HG02884 (cell line): ENCODE data around the gene WDR7.
"Not testable (repeated sequence)": the region's sequence is repeated elsewhere in the genome, so short reads cannot be mapped to it uniquely, and the experiment has no call there.

Source experiments
- ATAC-seq: cut with Tn5 transposase; IDR thresholded peaks from one replicate; pipeline ENCODE4 v1.9.1; 2021; ENCODE audit warnings: mild to moderate bottlenecking, moderate library complexity; ENCODE audit not compliant: unreplicated experiment

The WDR7 gene

DNA sequence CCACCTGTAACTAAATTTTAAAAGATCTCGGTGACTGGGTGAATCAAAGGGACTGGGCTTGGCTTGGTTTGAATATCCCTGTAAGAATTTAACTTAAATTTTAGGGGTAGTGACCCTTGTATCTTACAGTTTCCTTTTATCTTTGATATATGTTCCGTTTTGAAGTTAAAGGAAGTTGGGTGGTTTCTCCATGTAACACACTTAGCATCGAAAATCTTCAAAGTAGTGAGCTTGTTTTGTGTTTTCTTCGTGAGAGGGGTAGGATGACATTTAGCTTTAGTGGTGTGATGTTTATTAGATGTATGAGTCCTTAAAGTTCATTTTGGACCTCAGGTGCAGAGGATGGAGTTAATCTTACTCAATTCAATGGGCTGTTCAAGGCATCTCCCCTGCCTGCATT lies 1.6 kb downstream of the WDR7 start:
- ATAC-seq = no peak

GRCh38 chr18:56654280-56654679 lies 3.1 kb downstream of the WDR7 start:
- not testable (repeated sequence) for ATAC-seq

DNA sequence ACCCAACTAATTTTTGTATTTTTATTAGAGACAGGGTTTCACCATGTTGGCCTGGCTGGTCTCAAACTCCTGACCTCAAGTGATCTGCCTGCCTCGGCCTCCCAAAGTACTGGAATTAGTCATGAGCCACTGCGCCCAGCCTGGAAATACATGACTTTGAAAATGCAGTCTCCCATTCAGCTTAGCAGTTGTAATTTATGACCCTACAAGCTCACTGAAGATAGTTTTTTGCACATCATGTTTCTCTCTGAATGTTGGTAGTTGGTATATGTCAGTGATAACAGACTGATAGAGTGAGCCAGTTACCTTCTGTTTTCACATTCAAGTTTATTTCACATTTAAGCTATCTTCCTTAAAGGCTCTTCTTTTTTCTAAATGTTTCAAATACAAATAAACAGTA lies 7.1 kb downstream of the WDR7 start:
- no peak for ATAC-seq

- ATAC-seq = no peak
Observed at GRCh38 chr18:56659111-56659510, 8.0 kb downstream of the WDR7 start.

DNA sequence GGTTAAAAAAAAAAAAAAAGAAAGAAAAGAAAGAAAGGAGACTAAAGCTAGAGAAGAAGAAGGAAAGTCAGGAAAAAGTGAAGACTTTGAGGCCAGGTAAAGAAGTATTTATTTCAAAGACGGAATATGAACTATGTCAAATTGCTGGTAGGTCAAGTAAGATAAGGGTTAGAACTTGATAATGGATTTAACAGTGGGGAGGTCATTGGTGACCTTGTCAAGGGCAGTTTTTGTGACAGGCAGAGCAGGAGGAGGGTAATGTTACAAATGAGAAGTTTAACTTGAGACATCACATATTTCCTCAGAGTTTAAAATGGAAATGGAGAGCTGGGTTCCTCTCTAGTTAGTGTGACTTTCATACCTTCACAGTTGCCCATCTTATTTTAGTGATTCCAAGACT lies 9.5 kb downstream of the WDR7 start:
- ATAC-seq = no peak

- no peak for ATAC-seq
Observed at GRCh38 chr18:56661360-56662062, 10.4 kb downstream of the WDR7 start.

DNA sequence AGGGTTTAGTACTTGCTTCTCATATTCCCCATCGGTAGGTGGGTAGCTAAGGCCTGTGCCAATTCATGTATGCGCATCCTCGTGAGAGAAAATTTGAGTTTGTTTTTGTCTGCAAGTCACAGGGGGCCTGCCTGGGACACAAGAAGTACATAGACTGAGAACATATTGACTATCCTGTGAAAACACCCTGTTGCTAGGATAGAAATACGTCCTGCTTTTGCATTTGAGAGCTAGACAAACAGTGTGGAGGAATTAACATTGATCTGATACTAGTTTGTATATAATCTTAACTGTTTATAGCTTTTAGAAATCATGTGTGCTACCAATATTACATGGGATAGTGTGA lies 10.9 kb downstream of the WDR7 start:
- no peak for ATAC-seq

GRCh38 chr18:56662502-56662901 lies 11.3 kb downstream of the WDR7 start:
- no peak for ATAC-seq

GRCh38 chr18:56662902-56663301 lies 11.7 kb downstream of the WDR7 start:
- ATAC-seq = no peak

GRCh38 chr18:56672391-56672790 lies 21.2 kb downstream of the WDR7 start:
- no peak for ATAC-seq

DNA sequence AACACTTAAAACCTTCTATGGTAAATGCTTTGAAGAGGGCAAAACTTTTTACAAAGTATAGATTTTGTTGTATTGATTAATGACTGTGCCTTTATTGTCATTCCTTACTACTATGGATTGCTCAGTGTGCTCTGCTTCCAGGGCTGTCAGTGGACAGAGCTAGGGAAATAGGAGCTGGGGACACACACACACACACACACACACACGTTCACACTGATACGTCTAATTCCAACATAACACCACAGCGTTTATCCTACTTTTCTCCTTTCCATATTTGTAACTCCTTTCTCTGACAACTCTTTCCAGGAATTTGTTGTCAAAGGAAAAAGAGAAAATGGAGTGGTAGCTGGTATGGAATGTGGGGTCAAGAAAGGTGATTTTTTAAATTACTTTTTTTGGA lies 21.8 kb downstream of the WDR7 start:
- ATAC-seq = no peak

DNA sequence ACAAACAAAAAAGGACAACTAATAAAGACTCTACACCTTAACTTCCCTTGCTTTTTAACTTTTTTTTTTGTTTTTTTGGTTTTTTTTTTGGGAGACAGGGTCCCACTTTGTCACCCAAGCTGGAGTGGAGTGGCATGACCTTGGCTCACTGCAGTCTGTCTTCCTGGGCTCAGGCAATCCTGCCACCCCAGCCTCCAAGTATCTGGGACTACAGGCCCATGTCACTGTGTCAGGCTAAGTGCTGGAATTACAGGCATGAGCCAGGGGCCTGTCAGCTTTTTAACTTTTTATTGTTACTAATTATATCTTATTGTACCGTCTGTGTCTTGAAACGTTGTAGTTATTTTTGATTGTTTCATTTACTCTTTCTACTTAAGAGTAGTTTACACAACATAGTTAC lies 25.5 kb downstream of the WDR7 start:
- ATAC-seq = no peak

DNA sequence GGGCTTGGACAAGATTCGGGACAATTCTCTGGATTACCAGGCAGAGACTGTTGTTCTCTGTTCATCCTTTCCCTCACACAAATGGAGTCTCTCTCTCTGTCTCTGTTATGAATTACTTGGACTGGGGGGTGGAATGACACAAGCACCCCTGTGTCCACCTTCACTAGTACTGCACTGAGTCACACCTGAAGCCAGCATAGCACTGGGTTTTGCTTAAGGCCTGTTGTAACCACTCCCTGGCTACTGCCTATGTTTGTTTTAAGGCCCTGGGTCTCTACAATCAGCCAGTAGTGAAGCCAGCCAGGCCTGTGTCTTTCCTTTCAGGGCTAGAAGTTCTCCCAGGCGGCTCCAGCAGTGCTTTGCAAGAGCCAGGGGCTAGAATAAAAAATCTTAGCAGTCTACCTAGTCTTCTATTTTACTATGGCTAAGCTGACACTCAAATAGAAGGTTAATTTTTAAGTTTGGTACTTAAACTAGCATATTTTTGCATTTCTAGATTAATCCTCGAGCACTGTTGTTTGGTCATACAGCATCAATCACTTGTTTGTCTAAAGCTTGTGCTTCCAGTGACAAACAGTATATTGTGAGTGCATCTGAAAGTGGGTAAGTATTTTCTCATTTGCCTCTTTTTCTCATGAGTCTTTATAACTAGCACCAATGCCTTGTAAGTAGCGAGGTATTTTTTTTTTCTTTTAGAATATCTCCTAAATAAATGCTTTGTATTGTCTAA lies 27.8 kb downstream of the WDR7 start:
- no peak for ATAC-seq

DNA sequence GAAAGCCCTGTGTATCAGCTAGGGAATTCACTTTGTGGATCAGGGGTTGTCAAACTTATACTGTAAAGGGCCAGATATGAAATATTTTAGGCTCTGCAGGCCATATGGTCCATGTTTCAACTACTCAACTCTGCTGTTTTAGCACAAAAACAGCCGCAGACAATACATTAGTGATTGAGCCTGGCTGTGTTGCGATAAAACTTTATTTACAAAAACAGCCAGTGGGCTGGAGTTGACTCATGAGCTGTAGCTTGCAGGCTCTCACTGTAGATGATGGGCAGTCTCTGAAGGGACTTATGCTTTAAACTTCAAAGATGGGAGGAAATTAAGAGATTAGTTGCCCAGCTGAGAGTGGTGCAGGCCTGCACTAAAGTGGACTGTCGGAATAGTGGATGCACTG lies 33.1 kb downstream of the WDR7 start:
- no peak for ATAC-seq

DNA sequence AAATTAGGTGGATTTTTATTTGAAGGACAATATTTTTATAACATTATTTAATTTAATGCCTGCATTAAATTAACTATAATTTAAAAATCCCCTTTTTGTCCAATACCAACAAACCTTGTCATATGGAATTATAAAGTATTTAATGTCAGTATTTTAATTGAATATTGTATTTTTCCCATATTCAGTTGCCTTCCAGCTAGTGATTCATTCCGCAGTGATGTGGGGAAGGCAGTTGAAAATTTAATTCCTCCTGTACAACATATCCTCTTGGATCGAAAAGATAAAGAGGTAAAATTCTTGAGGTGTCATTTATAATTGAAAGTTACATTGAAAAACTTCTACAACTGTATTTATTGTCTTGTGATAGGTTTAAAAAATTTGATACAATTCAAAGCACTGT lies 40.4 kb downstream of the WDR7 start:
- ATAC-seq = no peak

DNA sequence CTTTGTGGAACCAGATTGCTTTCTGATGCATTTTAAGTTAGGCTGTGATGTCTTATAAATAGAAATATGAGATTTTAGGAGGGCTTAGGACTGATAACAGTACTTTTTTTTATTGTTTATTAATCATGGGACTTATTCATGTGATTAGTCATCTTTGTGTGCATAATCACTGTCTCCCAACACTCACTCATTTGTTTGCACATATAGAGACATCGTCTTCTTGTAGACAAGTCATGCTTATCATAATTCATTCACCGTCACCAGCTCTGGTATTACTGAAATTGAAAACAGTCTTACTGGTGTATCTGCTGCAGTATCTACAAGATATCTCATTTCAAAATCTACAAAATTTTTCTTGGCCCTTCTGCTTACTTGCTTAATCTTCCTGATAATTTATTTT lies 45.8 kb downstream of the WDR7 start:
- no peak for ATAC-seq

DNA sequence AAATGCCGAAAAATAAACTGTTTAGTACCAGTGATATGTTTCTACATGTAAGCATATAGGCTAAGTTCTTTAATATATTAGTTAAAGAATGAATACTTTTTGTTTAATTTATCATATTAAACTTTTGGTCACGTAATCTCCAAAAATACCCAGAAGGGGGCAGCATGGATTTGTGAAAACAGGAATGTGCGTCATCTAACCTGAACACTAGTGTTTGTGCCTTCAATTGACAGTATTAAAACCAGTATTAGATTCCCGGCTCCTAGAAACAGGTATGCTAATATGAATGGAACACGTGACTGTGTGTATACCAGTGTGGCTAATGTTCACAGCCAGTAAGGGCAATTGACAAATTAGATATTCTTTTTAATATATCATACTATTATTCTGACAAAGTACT lies 51.8 kb downstream of the WDR7 start:
- ATAC-seq = no peak

DNA sequence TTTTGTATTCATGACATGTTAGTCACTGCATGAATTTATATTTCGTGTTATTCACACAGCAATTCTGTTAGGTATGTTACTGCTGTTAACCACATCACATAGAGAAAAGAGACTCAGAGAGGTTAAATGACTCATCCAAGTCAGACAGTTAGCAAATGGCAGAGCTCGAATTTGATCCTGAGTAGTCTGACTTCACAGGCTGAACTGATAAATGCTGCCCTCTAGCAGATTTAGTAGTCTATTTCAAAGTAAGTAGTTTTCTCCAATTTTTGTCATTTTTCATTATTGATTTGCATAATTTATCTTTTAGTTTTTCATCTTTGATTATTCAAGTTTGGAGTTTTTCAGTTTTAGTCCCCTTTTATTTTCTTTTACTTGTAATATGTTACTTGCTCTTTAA lies 58.3 kb downstream of the WDR7 start:
- ATAC-seq = peak; percentile 100

DNA sequence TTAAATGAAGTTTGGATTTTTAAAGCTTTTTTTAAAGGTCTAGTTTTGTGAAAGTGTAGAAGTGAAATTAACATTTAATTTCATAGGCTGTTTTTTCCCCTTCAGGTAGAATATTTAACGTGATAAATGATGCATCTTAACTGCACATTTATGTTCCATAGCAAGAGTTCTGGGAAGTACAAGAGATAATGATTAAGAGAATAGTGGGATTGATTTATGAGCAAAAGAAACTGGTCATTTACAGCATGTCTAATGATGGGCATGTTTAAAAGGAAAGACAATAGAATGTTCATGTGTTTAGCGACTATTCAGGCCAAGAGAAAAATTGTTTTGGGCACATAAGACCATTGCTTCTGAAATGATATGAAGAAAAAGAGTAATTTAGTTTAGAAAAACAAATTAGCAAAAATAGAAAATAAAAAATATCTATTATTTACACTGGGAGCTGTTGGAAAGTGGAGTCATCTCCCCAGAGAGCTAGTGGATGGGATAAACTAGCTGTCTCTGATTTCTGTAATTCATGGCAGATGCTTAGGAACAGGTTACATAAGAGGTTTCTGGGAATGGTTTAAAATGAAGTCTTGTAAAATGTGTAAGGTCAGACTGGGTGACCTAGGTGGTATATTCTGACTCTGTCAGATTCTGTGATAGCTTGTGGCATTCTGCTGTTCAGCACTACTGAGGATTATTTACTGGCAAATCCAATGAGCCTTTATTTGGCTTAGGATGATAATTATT lies 60.7 kb downstream of the WDR7 start:
- ATAC-seq = no peak

GRCh38 chr18:56712761-56713160 lies 61.6 kb downstream of the WDR7 start:
- ATAC-seq = no peak

GRCh38 chr18:56715121-56715520 lies 64.0 kb downstream of the WDR7 start:
- no peak for ATAC-seq

DNA sequence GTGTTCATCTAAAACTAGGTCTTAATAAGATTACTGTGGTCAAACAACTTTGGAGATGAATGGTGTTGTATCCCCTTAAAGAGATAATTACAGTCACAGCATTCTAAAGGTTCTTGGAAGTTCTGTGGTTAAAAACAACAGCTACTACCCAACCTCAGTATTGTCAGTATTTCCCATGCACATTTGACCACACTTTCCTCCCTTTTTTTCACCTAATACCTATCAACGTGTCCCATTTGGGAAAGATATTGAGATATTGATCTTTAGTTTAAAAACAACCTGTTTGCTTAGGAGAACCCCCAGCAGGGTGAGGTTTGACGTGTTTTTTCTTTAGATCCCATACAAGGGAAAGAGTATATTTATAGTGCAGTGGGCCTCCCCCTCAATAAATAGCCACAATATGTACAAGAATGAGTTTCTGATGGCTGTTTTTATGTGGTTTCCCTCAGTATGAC lies 65.6 kb downstream of the WDR7 start:
- ATAC-seq = peak; percentile 62
